Measurements from ENCODE around the gene DEFB121. TPM values are rescaled to one million over a fixed set of nuclear protein-coding genes. Genes with fewer than 3 reads are reported as not detected.

The DEFB121 gene
- total and polyA plus RNA-seq, 2 experiments from 2014 or later = not detected

DNA sequence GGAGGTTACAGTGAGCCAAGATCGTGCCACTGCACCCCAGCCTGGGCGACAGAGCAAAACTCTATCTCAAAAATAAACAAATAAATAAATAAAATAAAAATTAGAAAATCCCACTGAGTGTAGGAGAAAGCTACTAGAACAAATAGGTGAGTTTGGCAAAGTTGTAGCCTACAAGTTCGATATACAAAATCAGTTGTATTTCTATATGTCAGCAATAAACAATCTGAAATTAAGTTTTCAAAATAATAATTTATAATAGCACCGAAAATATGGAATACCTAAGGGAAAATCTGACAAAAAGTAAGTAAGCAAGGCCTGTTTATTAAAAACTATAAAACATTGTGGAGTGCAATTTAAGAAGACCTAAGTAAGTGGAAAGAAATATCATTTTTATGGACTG, 42.7 kb downstream of the DEFB121 start (continued):
- TF ChIP-seq, protein P1, sequence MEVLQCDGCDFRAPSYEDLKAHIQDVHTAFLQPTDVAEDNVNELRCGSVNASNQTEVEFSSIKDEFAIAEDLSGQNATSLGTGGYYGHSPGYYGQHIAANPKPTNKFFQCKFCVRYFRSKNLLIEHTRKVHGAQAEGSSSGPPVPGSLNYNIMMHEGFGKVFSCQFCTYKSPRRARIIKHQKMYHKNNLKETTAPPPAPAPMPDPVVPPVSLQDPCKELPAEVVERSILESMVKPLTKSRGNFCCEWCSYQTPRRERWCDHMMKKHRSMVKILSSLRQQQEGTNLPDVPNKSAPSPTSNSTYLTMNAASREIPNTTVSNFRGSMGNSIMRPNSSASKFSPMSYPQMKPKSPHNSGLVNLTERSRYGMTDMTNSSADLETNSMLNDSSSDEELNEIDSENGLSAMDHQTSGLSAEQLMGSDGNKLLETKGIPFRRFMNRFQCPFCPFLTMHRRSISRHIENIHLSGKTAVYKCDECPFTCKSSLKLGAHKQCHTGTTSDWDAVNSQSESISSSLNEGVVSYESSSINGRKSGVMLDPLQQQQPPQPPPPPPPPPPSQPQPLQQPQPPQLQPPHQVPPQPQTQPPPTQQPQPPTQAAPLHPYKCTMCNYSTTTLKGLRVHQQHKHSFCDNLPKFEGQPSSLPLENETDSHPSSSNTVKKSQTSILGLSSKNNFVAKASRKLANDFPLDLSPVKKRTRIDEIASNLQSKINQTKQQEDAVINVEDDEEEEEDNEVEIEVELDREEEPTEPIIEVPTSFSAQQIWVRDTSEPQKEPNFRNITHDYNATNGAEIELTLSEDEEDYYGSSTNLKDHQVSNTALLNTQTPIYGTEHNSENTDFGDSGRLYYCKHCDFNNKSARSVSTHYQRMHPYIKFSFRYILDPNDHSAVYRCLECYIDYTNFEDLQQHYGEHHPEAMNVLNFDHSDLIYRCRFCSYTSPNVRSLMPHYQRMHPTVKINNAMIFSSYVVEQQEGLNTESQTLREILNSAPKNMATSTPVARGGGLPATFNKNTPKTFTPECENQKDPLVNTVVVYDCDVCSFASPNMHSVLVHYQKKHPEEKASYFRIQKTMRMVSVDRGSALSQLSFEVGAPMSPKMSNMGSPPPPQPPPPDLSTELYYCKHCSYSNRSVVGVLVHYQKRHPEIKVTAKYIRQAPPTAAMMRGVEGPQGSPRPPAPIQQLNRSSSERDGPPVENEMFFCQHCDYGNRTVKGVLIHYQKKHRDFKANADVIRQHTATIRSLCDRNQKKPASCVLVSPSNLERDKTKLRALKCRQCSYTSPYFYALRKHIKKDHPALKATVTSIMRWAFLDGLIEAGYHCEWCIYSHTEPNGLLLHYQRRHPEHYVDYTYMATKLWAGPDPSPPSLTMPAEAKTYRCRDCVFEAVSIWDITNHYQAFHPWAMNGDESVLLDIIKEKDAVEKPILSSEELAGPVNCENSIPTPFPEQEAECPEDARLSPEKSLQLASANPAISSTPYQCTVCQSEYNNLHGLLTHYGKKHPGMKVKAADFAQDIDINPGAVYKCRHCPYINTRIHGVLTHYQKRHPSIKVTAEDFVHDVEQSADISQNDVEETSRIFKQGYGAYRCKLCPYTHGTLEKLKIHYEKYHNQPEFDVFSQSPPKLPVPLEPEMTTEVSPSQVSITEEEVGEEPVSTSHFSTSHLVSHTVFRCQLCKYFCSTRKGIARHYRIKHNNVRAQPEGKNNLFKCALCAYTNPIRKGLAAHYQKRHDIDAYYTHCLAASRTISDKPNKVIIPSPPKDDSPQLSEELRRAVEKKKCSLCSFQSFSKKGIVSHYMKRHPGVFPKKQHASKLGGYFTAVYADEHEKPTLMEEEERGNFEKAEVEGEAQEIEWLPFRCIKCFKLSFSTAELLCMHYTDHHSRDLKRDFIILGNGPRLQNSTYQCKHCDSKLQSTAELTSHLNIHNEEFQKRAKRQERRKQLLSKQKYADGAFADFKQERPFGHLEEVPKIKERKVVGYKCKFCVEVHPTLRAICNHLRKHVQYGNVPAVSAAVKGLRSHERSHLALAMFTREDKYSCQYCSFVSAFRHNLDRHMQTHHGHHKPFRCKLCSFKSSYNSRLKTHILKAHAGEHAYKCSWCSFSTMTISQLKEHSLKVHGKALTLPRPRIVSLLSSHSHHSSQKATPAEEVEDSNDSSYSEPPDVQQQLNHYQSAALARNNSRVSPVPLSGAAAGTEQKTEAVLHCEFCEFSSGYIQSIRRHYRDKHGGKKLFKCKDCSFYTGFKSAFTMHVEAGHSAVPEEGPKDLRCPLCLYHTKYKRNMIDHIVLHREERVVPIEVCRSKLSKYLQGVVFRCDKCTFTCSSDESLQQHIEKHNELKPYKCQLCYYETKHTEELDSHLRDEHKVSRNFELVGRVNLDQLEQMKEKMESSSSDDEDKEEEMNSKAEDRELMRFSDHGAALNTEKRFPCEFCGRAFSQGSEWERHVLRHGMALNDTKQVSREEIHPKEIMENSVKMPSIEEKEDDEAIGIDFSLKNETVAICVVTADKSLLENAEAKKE (CRISPR knock-in tag; IDR thresholded peaks at IDR 0.05) = no peak
- no peak for TF ChIP-seq POLR2AphosphoS5 (IDR thresholded peaks at IDR 0.05; ENCODE audit: low read depth)
- TF ChIP-seq, protein P2, sequence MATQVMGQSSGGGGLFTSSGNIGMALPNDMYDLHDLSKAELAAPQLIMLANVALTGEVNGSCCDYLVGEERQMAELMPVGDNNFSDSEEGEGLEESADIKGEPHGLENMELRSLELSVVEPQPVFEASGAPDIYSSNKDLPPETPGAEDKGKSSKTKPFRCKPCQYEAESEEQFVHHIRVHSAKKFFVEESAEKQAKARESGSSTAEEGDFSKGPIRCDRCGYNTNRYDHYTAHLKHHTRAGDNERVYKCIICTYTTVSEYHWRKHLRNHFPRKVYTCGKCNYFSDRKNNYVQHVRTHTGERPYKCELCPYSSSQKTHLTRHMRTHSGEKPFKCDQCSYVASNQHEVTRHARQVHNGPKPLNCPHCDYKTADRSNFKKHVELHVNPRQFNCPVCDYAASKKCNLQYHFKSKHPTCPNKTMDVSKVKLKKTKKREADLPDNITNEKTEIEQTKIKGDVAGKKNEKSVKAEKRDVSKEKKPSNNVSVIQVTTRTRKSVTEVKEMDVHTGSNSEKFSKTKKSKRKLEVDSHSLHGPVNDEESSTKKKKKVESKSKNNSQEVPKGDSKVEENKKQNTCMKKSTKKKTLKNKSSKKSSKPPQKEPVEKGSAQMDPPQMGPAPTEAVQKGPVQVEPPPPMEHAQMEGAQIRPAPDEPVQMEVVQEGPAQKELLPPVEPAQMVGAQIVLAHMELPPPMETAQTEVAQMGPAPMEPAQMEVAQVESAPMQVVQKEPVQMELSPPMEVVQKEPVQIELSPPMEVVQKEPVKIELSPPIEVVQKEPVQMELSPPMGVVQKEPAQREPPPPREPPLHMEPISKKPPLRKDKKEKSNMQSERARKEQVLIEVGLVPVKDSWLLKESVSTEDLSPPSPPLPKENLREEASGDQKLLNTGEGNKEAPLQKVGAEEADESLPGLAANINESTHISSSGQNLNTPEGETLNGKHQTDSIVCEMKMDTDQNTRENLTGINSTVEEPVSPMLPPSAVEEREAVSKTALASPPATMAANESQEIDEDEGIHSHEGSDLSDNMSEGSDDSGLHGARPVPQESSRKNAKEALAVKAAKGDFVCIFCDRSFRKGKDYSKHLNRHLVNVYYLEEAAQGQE (IDR thresholded peaks at IDR 0.05; ENCODE audit: unreplicated experiment) = no peak
- no peak for TF ChIP-seq STAT1 (IDR thresholded peaks at IDR 0.05; ENCODE audit: unreplicated experiment)
- TF ChIP-seq ZNF114 (CRISPR knock-in tag; IDR thresholded peaks at IDR 0.05) = no peak

DNA sequence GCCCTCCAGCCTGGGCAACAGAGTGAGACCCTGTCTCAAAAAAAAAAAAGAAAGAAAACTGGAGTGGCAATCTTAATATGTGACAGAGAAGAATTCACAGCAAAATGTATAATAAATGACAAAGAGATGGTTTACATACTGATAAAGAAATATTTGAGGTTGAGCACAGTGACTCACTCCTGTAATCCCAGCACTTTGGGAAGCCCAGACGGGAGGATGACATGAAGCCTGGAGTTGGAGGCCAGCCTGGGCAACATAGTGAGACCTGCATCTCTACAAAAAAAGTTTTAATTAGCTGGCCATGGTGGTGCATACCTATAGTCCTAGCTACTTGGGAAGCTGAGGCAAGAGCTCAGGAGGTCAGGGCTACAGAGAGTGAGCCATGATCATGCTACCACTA, 50.0 kb downstream of the DEFB121 start:
- Histone ChIP-seq H2AFZ (no peak overlapping the region), H3K79me2 (replicated peaks; ENCODE audit: insufficient read depth) (no peaks in the 10 kb centered on the region), H3K36me3 (ENCODE audit: insufficient read depth) (no peaks in the 10 kb centered on the region), H3K27me3 (ENCODE audit: insufficient read depth) (no peaks in the 10 kb centered on the region), H3K4me2 (no peak overlapping the region), H3F3A (replicated peaks; ENCODE audit: low read depth) (no peaks in the 10 kb centered on the region), H4K20me1 (replicated peaks; ENCODE audit: insufficient read depth) (no peaks in the 10 kb centered on the region), H3K4me3 (no peak overlapping the region), H3K4me1 (ENCODE audit: insufficient read depth) (no peaks in the 10 kb centered on the region), H3K9me2 (ENCODE audit: insufficient read depth) (no peaks in the 10 kb centered on the region), H3K27ac (ENCODE audit: low read depth) (no peak overlapping the region)
- Mint-ChIP-seq H3K9me3 (peaks cover 89% of the 10 kb centered on the region), H3K36me3 (ENCODE audit: low read depth) (peaks cover 4% of the 10 kb centered on the region; the same call in 2 of the 3 replicates), H3K27ac (no peak overlapping the region), H3K4me3 (no peak overlapping the region), H3K4me1 (no peaks in the 10 kb centered on the region), H3K27me3 (ENCODE audit: insufficient read depth, low read depth, poor library complexity) (no peaks in the 10 kb centered on the region)
- no peak for ATAC-seq
- no peak for DNase-seq (ENCODE audit: low spot score)
- TF ChIP-seq POLR2AphosphoS5 (IDR thresholded peaks at IDR 0.05; ENCODE audit: low read depth) (no peak), NANOG (IDR thresholded peaks at IDR 0.05; ENCODE audit: borderline replicate concordance) (no peak)
- TF ChIP-seq, protein P3, sequence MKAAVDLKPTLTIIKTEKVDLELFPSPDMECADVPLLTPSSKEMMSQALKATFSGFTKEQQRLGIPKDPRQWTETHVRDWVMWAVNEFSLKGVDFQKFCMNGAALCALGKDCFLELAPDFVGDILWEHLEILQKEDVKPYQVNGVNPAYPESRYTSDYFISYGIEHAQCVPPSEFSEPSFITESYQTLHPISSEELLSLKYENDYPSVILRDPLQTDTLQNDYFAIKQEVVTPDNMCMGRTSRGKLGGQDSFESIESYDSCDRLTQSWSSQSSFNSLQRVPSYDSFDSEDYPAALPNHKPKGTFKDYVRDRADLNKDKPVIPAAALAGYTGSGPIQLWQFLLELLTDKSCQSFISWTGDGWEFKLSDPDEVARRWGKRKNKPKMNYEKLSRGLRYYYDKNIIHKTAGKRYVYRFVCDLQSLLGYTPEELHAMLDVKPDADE (IDR thresholded peaks at IDR 0.05) = no peak
- TF ChIP-seq, protein P2 (IDR thresholded peaks at IDR 0.05; ENCODE audit: unreplicated experiment) = no peak
